ENCODE results near the gene KRTAP4-5. TPM values are rescaled to one million over a fixed set of nuclear protein-coding genes. Genes with fewer than 3 reads are reported as not detected.
"Not testable (repeated sequence)": the region's sequence is repeated elsewhere in the genome, so short reads cannot be mapped to it uniquely, and the experiment has no call there.

Gene KRTAP4-5
- total RNA-seq, 1 experiment from 2014 or later: not detected

GRCh38 chr17:41101586-41102259, 47.9 kb downstream of the KRTAP4-5 start, which contains the start of gene KRTAP4-16:
TSS of gene KRTAP4-16 (minus strand) at chr17:41102209. CDS start at chr17:41102209, 0 bp downstream.
- Histone ChIP-seq H3K4me3 (no peak within 1 kb of the TSS), H3K9me3 (ENCODE audit: insufficient read depth, low read depth) (no peaks in the 10 kb centered on the region), H3K27me3 (ENCODE audit: insufficient read depth, low read depth) (no peaks in the 10 kb centered on the region), H3K27ac (no peak within 1 kb of the TSS), H3K9me2 (ENCODE audit: insufficient read depth) (no peaks in the 10 kb centered on the region), H3K36me3 (ENCODE audit: low read depth) (no peaks in the 10 kb centered on the region), H3K79me2 (ENCODE audit: low read depth) (no peaks in the 10 kb centered on the region), H3F3A (ENCODE audit: insufficient read depth, low read depth) (peaks cover 22% of the 10 kb centered on the region; the same call in 1 of the 2 replicates), H3K4me1 (replicated peaks; ENCODE audit: insufficient read depth) (peaks cover 47% of the 10 kb centered on the region), H4K20me1 (ENCODE audit: insufficient read depth) (no peaks in the 10 kb centered on the region), H2AFZ (no peak within 1 kb of the TSS), H3K4me2 (no peak within 1 kb of the TSS)
- BruUV-seq (replicated peaks): no TSS peak
- no peak for DNase-seq
- POLR2A ChIA-PET (ENCODE audit: unreplicated experiment): no interaction called here
- CTCF ChIA-PET: no interaction called here
- intact Hi-C loops (cut with micrococcal nuclease; ENCODE audit: unreplicated experiment): no loop called here
- TF ChIP-seq EZH2 (IDR thresholded peaks at IDR 0.05; ENCODE audit: low read depth) (no peak), CTCF (conservative IDR thresholded peaks at IDR 0.05) (no peak)

GRCh38 chr17:41099682-41100480, 49.7 kb downstream of the KRTAP4-5 start:
- H3K4me3 ChIP-seq; H2AFZ ChIP-seq; H3K27me3 ChIP-seq (ENCODE audit: insufficient read depth, low read depth); H3K36me3 ChIP-seq (ENCODE audit: low read depth); H3K9me2 ChIP-seq (ENCODE audit: insufficient read depth); H3K79me2 ChIP-seq (ENCODE audit: low read depth); H3K4me2 ChIP-seq; H4K20me1 ChIP-seq (ENCODE audit: insufficient read depth); H3K9me3 ChIP-seq (ENCODE audit: insufficient read depth, low read depth); BruUV-seq (replicated peaks): not testable (repeated sequence)
- ChIA-PET CTCF (interaction anchor here (0.7 kb wide), 1 partner anchor 124 kb away, joined by 4 read pairs; no protein-coding TSS in a partner anchor), POLR2A (ENCODE audit: unreplicated experiment) (interaction anchor here (0.6 kb wide), 2 partner anchors 13 to 186 kb away, joined by 3 read pairs; no protein-coding TSS in a partner anchor)
- DNase-seq: peak; percentile 56 to 96
- H3K27ac ChIP-seq: peak overlapping the region; percentile 58
- H3K4me1 ChIP-seq (replicated peaks; ENCODE audit: insufficient read depth): peaks cover 40% of the 10 kb centered on the region
- intact Hi-C loops (cut with micrococcal nuclease; ENCODE audit: unreplicated experiment): loop anchor here (1.0 kb wide), 1 partner anchor 185 kb away; no protein-coding TSS in a partner anchor
- peaks cover 19% of the 10 kb centered on the region; the same call in 1 of the 2 replicates for H3F3A ChIP-seq (ENCODE audit: insufficient read depth, low read depth)

Other genes with a start within 250 kb of the KRTAP4-5 start
- gene KRT23, start 212.2 kb downstream of the KRTAP4-5 start, total RNA-seq (2021): not detected in 2 replicates
- not detected in 2 replicates for gene KRT39, start 182.9 kb downstream of the KRTAP4-5 start, total RNA-seq (2021)
- gene KRT40, start 165.5 kb downstream of the KRTAP4-5 start, total RNA-seq (2021): not detected in 2 replicates
- not detected in 2 replicates for gene KRTAP3-3, start 155.7 kb downstream of the KRTAP4-5 start, total RNA-seq (2021)
- not detected in 2 replicates for gene KRTAP3-2, start 149.9 kb downstream of the KRTAP4-5 start, total RNA-seq (2021)
- not detected in 2 replicates for gene KRTAP3-1, start 140.7 kb downstream of the KRTAP4-5 start, total RNA-seq (2021)
- gene KRTAP1-5, start 122.6 kb downstream of the KRTAP4-5 start, total RNA-seq (2021): not detected in 2 replicates
- gene KRTAP1-4, start 119.6 kb downstream of the KRTAP4-5 start, total RNA-seq (2021): not detected in 2 replicates
- not detected in 2 replicates for gene KRTAP1-3, start 115.0 kb downstream of the KRTAP4-5 start, total RNA-seq (2021)
- gene KRTAP1-1, start 108.4 kb downstream of the KRTAP4-5 start, total RNA-seq (2021): not detected in 2 replicates
- gene KRTAP2-1, start 102.5 kb downstream of the KRTAP4-5 start, total RNA-seq (2021): not detected in 2 replicates
- gene KRTAP2-2, start 94.6 kb downstream of the KRTAP4-5 start, total RNA-seq (2021): not detected in 2 replicates
- 0.57 TPM in 1 of 2 replicates, not detected in the other for gene KRTAP2-3, start 89.7 kb downstream of the KRTAP4-5 start, total RNA-seq (2021)
- not detected in 2 replicates for gene KRTAP2-4, start 83.9 kb downstream of the KRTAP4-5 start, total RNA-seq (2021)
- gene KRTAP4-7, start 65.7 kb downstream of the KRTAP4-5 start, total RNA-seq (2021): not detected in 2 replicates
- gene KRTAP4-8, start 51.7 kb downstream of the KRTAP4-5 start, total RNA-seq (2021): not detected in 2 replicates
- not detected in 2 replicates for gene KRTAP4-16, start 47.6 kb downstream of the KRTAP4-5 start, total RNA-seq (2021)
- gene KRTAP4-9, start 44.4 kb downstream of the KRTAP4-5 start, total RNA-seq (2021): not detected in 2 replicates
- gene KRTAP4-11, start 31.5 kb downstream of the KRTAP4-5 start, total RNA-seq (2021): not detected in 2 replicates
- not detected in 2 replicates for gene KRTAP4-12, start 25.6 kb downstream of the KRTAP4-5 start, total RNA-seq (2021)
- gene KRTAP4-6, start 9.3 kb downstream of the KRTAP4-5 start, total RNA-seq (2021): not detected in 2 replicates
- not detected in 2 replicates for gene KRTAP4-4, start 10.9 kb upstream of the KRTAP4-5 start, total RNA-seq (2021)
- not detected in 2 replicates for gene KRTAP4-3, start 18.4 kb upstream of the KRTAP4-5 start, total RNA-seq (2021)
- gene KRTAP4-2, start 28.4 kb upstream of the KRTAP4-5 start, total RNA-seq (2021): not detected in 2 replicates
- not detected in 2 replicates for gene KRTAP4-1, start 35.1 kb upstream of the KRTAP4-5 start, total RNA-seq (2021)
- not detected in 2 replicates for gene KRTAP9-1, start 40.1 kb upstream of the KRTAP4-5 start, total RNA-seq (2021)
- gene KRTAP9-2, start 76.8 kb upstream of the KRTAP4-5 start, total RNA-seq (2021): not detected in 2 replicates
- gene KRTAP9-3, start 82.6 kb upstream of the KRTAP4-5 start, total RNA-seq (2021): not detected in 2 replicates
- not detected in 2 replicates for gene KRTAP9-8, start 88.2 kb upstream of the KRTAP4-5 start, total RNA-seq (2021)
- gene KRTAP9-4, start 99.9 kb upstream of the KRTAP4-5 start, total RNA-seq (2021): not detected in 2 replicates
- not detected in 2 replicates for gene KRTAP9-9, start 105.6 kb upstream of the KRTAP4-5 start, total RNA-seq (2021)
- gene KRTAP9-6, start 115.6 kb upstream of the KRTAP4-5 start, total RNA-seq (2021): not detected in 2 replicates
- not detected in 2 replicates for gene KRTAP9-7, start 125.9 kb upstream of the KRTAP4-5 start, total RNA-seq (2021)
- not detected in 2 replicates for gene KRTAP29-1, start 153.0 kb upstream of the KRTAP4-5 start, total RNA-seq (2021)
- not detected in 2 replicates for gene KRTAP16-1, start 159.5 kb upstream of the KRTAP4-5 start, total RNA-seq (2021)
- not detected in 2 replicates for gene KRTAP17-1, start 165.9 kb upstream of the KRTAP4-5 start, total RNA-seq (2021)
- not detected in 2 replicates for gene KRT33A, start 201.0 kb upstream of the KRTAP4-5 start, total RNA-seq (2021)
- gene KRT33B, start 220.0 kb upstream of the KRTAP4-5 start, total RNA-seq (2021): not detected in 2 replicates
- 0.45 and 1.4 TPM in 2 replicates for gene KRT34, start 232.5 kb upstream of the KRTAP4-5 start, total RNA-seq (2021)
- not detected in 2 replicates for gene KRT31, start 247.8 kb upstream of the KRTAP4-5 start, total RNA-seq (2021)

Data from PC-9 (cell line).